ENCODE data around the gene GTPBP6. TPM values are rescaled to one million over a fixed set of nuclear protein-coding genes. Genes with fewer than 3 reads are reported as not detected.
A peak's percentile ranks its signal among the peaks of the same experiment; 100 is the strongest.

The GTPBP6 gene
- total RNA-seq, 1 donor from 2014 or later = 47.2 TPM

DNA sequence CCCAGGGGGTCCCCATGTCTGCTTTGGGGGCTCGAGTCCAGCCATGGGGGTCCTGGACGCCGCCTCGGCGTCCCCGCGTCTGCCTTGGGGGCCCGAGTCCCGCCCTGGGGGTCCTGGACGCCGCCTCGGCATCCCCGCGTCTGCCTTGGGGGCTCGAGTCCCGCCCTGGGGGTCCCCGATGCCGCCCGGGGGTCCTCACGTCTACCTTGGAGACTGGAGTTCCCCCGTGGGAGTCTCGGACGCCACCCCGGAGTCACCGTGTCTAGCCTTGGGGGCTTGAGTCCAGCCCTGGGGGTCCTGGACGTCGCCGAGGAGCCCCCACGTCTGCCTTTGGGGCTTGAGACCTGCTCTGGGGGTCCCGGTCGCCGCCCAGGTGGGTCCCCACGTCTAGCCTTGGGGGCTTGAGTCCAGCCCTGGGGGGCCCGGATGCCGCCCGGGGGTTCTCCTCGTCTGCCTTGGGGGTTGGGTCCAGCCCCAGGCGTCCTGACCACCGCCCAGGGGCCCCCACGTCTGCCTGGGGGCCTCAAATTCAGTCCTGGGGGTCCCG lies 1.1 kb upstream of the GTPBP6 start:
- DNase-seq (ENCODE audit: low spot score) = peak; percentile 18
- TF ChIP-seq, protein P1, sequence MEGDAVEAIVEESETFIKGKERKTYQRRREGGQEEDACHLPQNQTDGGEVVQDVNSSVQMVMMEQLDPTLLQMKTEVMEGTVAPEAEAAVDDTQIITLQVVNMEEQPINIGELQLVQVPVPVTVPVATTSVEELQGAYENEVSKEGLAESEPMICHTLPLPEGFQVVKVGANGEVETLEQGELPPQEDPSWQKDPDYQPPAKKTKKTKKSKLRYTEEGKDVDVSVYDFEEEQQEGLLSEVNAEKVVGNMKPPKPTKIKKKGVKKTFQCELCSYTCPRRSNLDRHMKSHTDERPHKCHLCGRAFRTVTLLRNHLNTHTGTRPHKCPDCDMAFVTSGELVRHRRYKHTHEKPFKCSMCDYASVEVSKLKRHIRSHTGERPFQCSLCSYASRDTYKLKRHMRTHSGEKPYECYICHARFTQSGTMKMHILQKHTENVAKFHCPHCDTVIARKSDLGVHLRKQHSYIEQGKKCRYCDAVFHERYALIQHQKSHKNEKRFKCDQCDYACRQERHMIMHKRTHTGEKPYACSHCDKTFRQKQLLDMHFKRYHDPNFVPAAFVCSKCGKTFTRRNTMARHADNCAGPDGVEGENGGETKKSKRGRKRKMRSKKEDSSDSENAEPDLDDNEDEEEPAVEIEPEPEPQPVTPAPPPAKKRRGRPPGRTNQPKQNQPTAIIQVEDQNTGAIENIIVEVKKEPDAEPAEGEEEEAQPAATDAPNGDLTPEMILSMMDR (IDR thresholded peaks at IDR 0.05; ENCODE audit: unreplicated experiment) = no peak
- Mint-ChIP-seq H3K4me3 (ENCODE audit: unreplicated experiment) (peak overlapping the region; percentile 95), H3K36me3 (ENCODE audit: low read depth, unreplicated experiment) (peaks cover 5% of the 10 kb centered on the region), H3K4me1 (ENCODE audit: unreplicated experiment) (peaks cover 11% of the 10 kb centered on the region), H3K27me3 (ENCODE audit: unreplicated experiment) (peaks cover 15% of the 10 kb centered on the region), H3K27ac (ENCODE audit: unreplicated experiment) (no peak overlapping the region), H3K9me3 (ENCODE audit: unreplicated experiment) (no peaks in the 10 kb centered on the region)

DNA sequence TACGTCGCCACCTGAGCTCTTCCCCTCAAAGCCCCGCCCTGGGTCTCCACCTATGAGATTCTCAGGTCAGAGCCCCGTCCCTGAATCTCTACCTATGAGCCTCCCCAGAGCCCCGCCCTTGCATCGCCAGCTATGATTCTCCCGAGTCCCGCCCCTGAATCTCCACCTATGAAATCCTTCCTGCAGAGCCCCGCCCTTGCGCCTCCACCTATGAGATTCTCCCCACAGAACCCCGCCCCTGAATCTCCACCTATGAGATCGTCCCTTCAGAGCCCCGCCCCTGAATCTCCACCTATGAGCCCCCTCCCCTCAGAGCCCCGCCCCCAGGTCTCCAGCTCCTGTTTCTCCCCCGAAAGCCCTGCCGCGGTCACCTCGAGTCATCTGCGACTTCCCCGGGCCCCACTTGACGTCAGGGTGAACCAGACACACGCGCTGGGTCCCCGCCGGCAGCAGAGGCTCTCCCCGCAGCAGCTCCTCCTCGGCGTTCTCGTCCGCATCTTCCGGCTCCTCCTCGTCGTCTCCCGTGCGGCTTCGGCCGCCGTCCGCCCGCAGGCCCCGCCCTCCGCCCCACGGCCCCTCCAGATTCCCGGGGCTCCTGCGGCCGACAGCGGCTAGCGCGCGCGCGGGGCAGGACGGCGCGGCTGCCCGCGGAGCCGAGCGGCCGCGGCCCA lies 393 bp downstream of the GTPBP6 start:
- H3K36me3 Mint-ChIP-seq (ENCODE audit: low read depth, unreplicated experiment) = peaks cover 14% of the 10 kb centered on the region
- H3K27me3 Mint-ChIP-seq (ENCODE audit: unreplicated experiment) = peaks cover 12% of the 10 kb centered on the region
- peaks cover 9% of the 10 kb centered on the region for H3K4me1 Mint-ChIP-seq (ENCODE audit: unreplicated experiment)
- peak overlapping the region; percentile 92 for H3K27ac Mint-ChIP-seq (ENCODE audit: unreplicated experiment)
- peak overlapping the region; percentile 98 for H3K4me3 Mint-ChIP-seq (ENCODE audit: unreplicated experiment)
- TF ChIP-seq, protein P1 (IDR thresholded peaks at IDR 0.05; ENCODE audit: unreplicated experiment) = no peak
- H3K9me3 Mint-ChIP-seq (ENCODE audit: unreplicated experiment) = no peaks in the 10 kb centered on the region
- DNase-seq (ENCODE audit: low spot score) = peak; percentile 93

DNA sequence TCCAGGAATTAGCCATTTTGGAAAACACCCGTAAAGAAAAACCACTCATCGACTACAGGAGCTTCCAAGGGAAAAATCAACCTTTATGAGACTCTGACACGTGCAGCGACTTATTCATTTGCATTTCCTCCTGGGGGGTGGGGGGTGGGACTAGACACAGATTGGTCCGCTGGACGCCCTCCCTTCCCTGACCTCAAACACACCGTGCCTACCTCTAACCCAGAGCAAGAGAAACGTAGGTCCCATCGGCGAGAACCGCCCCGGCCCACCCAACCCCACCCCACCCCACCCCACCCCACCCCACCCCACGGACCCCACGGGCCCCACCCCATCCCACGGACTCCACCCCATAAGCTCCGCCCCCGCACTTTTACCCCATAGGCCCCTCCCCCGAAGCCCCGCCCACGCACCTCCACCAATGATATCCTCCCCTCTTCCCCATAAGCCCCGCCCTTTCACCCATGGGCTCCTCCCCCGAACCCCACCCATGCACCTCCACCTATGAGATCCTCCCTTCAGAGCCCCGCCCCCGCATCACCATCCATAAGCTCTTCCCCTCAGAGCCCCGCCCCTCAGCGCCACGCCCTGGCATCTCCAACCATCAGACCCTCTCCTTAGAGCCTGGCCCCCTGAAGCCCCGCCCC lies 1.1 kb downstream of the GTPBP6 start:
- Mint-ChIP-seq H3K36me3 (ENCODE audit: low read depth, unreplicated experiment) (peaks cover 15% of the 10 kb centered on the region), H3K4me3 (ENCODE audit: unreplicated experiment) (peak overlapping the region; percentile 98), H3K27me3 (ENCODE audit: unreplicated experiment) (peaks cover 8% of the 10 kb centered on the region), H3K4me1 (ENCODE audit: unreplicated experiment) (peaks cover 8% of the 10 kb centered on the region), H3K27ac (ENCODE audit: unreplicated experiment) (peak overlapping the region; percentile 92), H3K9me3 (ENCODE audit: unreplicated experiment) (no peaks in the 10 kb centered on the region)
- TF ChIP-seq, protein P1 (IDR thresholded peaks at IDR 0.05; ENCODE audit: unreplicated experiment) = no peak
- no peak for DNase-seq (ENCODE audit: low spot score)

DNA sequence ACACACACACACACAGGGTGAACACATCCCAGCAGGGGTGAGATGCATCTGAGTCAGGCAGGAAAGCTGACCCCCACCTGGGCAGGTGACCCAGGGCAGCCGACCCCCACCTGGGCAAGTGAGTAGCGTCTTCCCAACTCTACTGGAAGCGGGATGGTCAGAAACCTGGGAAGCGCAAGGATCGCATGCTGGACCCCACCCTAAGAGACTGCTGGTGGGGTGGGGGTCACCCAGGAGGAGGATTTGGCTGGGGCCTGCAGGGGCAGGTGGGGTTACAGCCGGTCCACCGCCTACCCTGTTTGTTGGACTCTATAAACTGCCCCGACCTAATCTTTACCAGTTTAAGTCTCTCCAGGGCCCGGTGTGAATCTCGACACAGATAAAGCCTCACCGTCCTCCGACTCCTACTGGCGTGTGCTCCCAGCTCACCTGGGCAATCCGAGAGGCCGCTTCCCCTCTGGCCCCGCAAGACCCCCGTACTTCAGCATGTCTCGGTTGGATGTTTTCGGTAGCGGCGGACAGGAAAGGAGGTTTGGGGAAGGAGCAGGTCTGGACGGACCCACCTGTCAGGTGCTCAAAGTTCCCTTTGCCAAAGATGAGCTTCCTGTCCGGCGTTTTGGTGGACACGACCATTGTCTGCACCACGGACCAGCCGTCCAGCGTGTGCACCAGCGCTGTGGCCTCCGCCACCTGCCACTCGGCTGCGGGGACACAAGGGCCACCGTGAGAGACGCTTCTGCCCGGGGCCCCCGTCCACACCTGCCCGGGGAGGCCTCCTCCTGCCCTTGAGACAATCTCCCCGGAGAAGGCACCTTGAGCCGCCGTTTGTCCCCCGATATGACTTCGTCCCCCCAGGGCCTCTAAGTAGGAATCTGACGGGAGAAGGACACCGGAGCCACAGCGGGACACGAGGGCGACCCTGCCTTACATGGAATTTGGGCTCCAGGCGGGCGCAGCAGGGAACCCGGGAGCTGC lies 2.0 kb downstream of the GTPBP6 start:
- no peaks in the 10 kb centered on the region for H3K9me3 Mint-ChIP-seq (ENCODE audit: unreplicated experiment)
- peaks cover 22% of the 10 kb centered on the region for H3K36me3 Mint-ChIP-seq (ENCODE audit: low read depth, unreplicated experiment)
- TF ChIP-seq, protein P1 (IDR thresholded peaks at IDR 0.05; ENCODE audit: unreplicated experiment) = no peak
- H3K4me1 Mint-ChIP-seq (ENCODE audit: unreplicated experiment) = peaks cover 8% of the 10 kb centered on the region
- no peak overlapping the region for H3K27ac Mint-ChIP-seq (ENCODE audit: unreplicated experiment)
- H3K27me3 Mint-ChIP-seq (ENCODE audit: unreplicated experiment) = peaks cover 14% of the 10 kb centered on the region
- peak overlapping the region; percentile 71 for H3K4me3 Mint-ChIP-seq (ENCODE audit: unreplicated experiment)
- no peak for DNase-seq (ENCODE audit: low spot score)
